ENCODE results near the gene FIGLA. TPM values are rescaled to one million over a fixed set of nuclear protein-coding genes. Genes with fewer than 3 reads are reported as not detected.
A peak's percentile ranks its signal among the peaks of the same experiment; 100 is the strongest.

FIGLA gene
- total RNA-seq, 1 donor from 2014 or later: not detected

GRCh38 chr2:70771446-70771845 lies 19.0 kb downstream of the FIGLA start:
- no peak for TF ChIP-seq CTCF (IDR thresholded peaks at IDR 0.05; ENCODE audit: insufficient read depth, low read length, severe bottlenecking)
- FAIRE-seq (no peak), DNase-seq (ENCODE audit: low read depth) (no peak)
- Histone ChIP-seq H3K27me3 (ENCODE audit: control insufficient read depth, insufficient read depth, low read length) (peaks cover 33% of the 10 kb centered on the region), H3K36me3 (ENCODE audit: control insufficient read depth, insufficient read depth, low read length) (no peaks in the 10 kb centered on the region), H3K4me3 (ENCODE audit: low read depth, low read length) (no peak overlapping the region)

- H3K36me3 ChIP-seq (ENCODE audit: control insufficient read depth, insufficient read depth, low read length): no peaks in the 10 kb centered on the region
- no peak for TF ChIP-seq CTCF (IDR thresholded peaks at IDR 0.05; ENCODE audit: insufficient read depth, low read length, severe bottlenecking)
- DNase-seq (ENCODE audit: low read depth) (no peak), FAIRE-seq (peak; percentile 60)
- H3K4me3 ChIP-seq (ENCODE audit: low read depth, low read length): no peak overlapping the region
- peaks cover 32% of the 10 kb centered on the region for H3K27me3 ChIP-seq (ENCODE audit: control insufficient read depth, insufficient read depth, low read length)
These were observed 21.0 kb downstream of the FIGLA start for GRCh38 chr2:70769450-70769849.

GRCh38 chr2:70768590-70769085 lies 21.8 kb downstream of the FIGLA start:
- Histone ChIP-seq H3K36me3 (ENCODE audit: control insufficient read depth, insufficient read depth, low read length) (no peaks in the 10 kb centered on the region), H3K27me3 (ENCODE audit: control insufficient read depth, insufficient read depth, low read length) (peaks cover 32% of the 10 kb centered on the region), H3K4me3 (ENCODE audit: low read depth, low read length) (no peak overlapping the region)
- TF ChIP-seq CTCF (IDR thresholded peaks at IDR 0.05; ENCODE audit: insufficient read depth, low read length, severe bottlenecking): no peak
- FAIRE-seq (no peak), DNase-seq (ENCODE audit: low read depth) (no peak)

- H3K27me3 ChIP-seq (ENCODE audit: control insufficient read depth, insufficient read depth, low read length): peaks cover 32% of the 10 kb centered on the region
- no peaks in the 10 kb centered on the region for H3K36me3 ChIP-seq (ENCODE audit: control insufficient read depth, insufficient read depth, low read length)
- no peak within 1 kb of the TSS for H3K4me3 ChIP-seq (ENCODE audit: low read depth, low read length)
- no peak for DNase-seq (ENCODE audit: low read depth)
- no peak for FAIRE-seq
- TF ChIP-seq CTCF (IDR thresholded peaks at IDR 0.05; ENCODE audit: insufficient read depth, low read length, severe bottlenecking): peak; percentile 35
These were observed 22.5 kb downstream of the FIGLA start, which contains the start of gene ADD2 for GRCh38 chr2:70767699-70768589. Gene ADD2, minus strand, starts transcription at chr2:70768200. Its CDS starts 61,792 bp downstream, at chr2:70706408.

GRCh38 chr2:70767079-70767698 lies 23.3 kb downstream of the FIGLA start:
- H3K36me3 ChIP-seq (ENCODE audit: control insufficient read depth, insufficient read depth, low read length): no peaks in the 10 kb centered on the region
- H3K27me3 ChIP-seq (ENCODE audit: control insufficient read depth, insufficient read depth, low read length): peaks cover 32% of the 10 kb centered on the region
- DNase-seq (ENCODE audit: low read depth) (no peak), FAIRE-seq (no peak)
- no peak for TF ChIP-seq CTCF (IDR thresholded peaks at IDR 0.05; ENCODE audit: insufficient read depth, low read length, severe bottlenecking)
- no peak overlapping the region for H3K4me3 ChIP-seq (ENCODE audit: low read depth, low read length)

Measured in bronchial epithelial cell (primary cell).